Subcutaneous adipose tissue (tissue), 4 donors: ENCODE measurements around the gene PRRC2B. TPM values are rescaled to one million over a fixed set of nuclear protein-coding genes. Genes with fewer than 3 reads are reported as not detected.

Experiments
- CTCF ChIP-seq: fragments of 450-650 bp; IDR thresholded peaks from one replicate; pipeline ENCODE4 v1.5.1; 2016; ENCODE audit warnings: low read depth, mild to moderate bottlenecking, control low read depth, antibody characterized with exemption, moderate library complexity
- total RNA-seq, 4 donors: library from RNA; depleted of rRNA; stranded (reverse); fragments of >200 nt; gene quantifications; one replicate each; pipeline ENCODE4 v1.1.0, GENCODE V29; 2016

PRRC2B gene
- total RNA-seq, 4 donors from 2014 or later: 59.0 to 138 (median 81.8) TPM

GRCh38 chr9:131402738-131403492 is 9.0 kb downstream of the PRRC2B start:
- no peak for TF ChIP-seq CTCF

GRCh38 chr9:131403493-131403773 is 9.5 kb downstream of the PRRC2B start:
- no peak for TF ChIP-seq CTCF

GRCh38 chr9:131404581-131404980 is 10.7 kb downstream of the PRRC2B start:
- no peak for TF ChIP-seq CTCF

GRCh38 chr9:131404987-131405386 is 11.1 kb downstream of the PRRC2B start:
- no peak for TF ChIP-seq CTCF

- TF ChIP-seq CTCF: no peak
These were observed 11.5 kb downstream of the PRRC2B start for GRCh38 chr9:131405428-131405827.

GRCh38 chr9:131405858-131406537 is 12.1 kb downstream of the PRRC2B start:
- TF ChIP-seq CTCF: no peak

GRCh38 chr9:131406563-131407436 is 12.9 kb downstream of the PRRC2B start:
- no peak for TF ChIP-seq CTCF
